ENCODE results near the gene PPP1R1B.

PPP1R1B gene

DNA sequence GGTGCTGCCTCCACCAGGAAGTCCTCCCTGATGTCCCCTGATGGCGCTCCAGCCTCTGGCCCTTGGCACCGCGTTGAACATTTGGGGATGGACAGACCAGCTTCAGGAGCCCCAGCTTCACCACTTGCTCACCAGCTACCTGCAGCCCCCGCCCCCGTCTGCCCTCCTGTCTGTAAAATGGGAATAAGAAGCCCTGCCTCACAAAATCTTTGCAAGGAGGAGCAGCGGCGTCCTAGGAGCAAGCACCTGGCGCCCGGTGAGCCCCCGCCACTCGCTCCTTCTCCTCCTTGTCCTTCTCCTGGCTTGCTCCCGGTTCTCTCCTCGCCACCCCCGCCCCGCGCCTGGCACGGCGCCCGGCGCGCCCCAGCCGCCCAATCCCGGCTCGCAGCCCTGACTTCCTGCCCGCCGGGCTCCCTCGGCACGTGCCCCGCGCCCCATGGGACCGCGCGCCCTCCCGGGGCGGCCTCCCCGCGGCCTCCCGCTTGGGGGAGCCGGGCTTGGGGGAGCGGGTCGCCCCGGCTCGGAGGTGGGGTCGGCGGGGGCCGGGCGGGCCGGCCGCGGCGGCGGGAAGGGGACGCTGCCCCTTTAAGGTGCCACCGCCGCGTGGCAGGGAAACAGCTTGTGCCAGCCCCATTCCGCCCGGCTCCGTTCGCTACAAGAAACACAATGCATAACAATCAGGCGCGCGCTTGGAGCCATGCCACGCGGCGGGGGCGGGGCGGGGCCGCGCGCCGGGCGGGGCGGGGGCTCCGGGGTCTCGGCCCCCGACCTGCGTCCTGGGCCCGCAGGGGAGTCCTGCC is 9.1 kb upstream of the PPP1R1B start:
- no peak for DNase-seq

DNA sequence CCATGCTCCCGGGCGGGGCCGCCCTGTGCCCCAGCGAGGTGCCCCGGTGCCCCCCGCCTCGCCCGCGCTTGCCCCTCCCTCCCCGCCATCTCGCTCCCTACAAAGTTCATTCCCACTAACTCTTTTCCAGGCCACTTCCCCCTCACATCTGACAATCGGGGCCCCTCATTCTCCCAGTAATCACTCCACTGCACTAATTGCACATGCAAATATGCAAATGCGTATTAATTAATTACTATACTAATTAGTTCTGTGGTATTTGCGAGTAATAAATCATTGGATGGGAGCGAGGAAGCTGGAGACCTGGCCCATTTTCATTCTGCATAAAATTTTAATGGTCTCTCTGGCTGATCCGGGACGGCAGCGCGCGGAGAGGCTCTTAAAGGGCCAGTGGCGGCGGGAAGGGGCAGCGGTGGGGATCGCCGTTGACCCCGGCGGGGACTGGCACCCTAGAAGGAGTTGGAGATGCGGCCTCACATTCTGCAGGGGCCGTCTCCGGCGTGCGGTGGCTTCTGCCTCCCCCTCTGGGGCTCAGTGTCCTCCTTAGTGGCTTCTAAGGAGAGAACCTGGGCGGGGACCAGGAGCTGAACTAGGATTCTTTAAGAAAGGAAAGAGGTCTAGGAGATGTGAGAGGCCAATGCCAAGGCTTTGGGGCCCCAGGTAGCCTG is 8.4 kb upstream of the PPP1R1B start:
- no peak for DNase-seq

DNA sequence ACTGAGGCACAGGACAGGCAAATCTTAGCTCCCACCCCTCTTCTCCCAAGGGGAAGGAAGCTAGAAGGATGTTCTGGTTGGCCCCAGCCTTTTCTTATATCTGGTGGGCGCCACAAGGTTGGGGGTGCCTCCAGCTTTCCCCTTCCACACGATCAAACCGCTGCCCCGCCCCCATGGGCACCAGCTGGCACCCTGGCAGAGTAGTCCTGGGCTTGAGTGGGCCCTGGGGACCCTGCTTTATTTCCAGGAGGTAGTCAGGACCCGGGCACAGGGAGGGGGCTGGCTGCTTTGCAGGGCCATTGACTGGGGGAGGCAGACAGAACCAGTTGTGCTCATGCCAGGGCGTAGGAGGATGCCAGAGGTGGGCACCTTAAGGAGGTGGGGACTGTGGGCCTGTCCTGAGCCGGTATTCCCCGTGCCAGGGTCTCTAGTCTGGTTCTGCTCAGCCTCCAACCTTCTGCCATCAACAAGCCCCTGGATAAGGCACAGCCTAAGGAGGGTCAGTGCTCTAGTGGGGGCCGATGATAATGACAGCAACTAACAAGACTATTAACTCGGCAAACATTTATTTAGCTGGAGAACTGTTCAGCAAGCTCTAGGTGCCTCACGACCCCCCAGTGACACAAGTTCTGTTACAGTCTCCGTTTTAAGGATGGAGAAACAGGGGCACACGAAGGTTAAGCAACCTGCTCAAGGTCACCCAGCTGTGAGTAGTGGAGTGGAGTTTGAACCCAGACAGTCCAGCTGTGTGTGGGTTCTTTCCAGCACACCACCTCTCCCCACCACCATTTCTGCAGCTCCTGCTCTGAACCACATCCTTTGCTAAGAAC is 7.6 kb upstream of the PPP1R1B start:
- no peak for DNase-seq

DNA sequence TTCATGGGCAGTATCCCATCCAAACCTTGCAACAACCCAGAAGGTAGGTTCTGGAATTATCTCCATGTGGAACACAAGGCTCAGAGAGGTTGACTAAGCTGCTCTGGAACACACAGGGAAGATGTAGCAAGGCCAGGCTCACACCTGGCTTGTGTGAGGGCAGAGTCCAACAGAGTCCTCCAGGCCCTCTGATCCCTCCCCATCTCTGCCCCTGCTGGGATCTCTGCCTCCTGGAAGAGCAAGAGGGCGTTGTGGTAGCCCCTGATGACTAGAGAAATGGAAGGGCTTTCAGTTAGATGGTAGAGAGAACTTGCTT is 7.0 kb upstream of the PPP1R1B start:
- DNase-seq, result no peak

DNA sequence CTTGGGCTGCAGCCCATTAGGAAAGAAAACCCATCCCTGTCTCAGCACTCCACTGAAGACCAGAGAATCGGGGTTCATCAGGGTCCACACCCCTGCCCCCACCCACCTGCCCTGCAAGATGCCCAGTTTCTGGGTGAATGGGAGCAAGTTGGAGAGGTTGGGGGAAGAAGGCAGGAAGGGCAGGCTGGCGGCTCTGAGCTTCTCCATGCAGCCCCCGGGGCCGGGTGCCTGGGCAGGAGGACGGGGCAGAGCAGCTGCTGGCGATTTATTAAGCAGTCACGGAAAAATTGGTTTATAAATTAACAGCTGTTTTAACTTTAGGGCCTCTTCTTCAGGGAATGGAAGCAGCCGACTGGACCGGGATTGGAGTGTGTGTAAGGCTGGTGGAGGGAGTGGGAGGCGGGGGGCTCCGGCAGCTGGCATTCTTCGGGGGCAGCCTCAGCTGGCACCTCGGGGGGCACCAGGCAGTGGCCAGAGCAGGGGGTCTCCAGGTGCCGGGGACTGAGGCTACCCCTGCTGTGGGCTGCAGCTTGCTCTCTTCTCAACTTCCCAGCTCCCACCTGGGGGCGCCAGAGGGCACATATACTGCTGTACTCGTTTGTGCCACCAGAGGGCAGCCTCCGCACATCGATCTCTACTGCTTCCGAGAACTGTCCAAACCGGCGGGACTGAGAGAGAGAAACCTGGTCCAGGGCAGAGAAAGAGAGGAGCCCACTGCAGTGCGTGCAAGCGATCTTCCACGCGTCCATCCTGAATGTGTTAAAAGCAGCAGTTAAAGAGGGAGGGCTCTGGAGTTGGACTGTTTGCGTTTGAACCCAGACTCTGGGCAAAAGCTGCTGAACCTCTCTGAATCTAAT is 5.0 kb upstream of the PPP1R1B start:
- peak; percentile 73 for DNase-seq

DNA sequence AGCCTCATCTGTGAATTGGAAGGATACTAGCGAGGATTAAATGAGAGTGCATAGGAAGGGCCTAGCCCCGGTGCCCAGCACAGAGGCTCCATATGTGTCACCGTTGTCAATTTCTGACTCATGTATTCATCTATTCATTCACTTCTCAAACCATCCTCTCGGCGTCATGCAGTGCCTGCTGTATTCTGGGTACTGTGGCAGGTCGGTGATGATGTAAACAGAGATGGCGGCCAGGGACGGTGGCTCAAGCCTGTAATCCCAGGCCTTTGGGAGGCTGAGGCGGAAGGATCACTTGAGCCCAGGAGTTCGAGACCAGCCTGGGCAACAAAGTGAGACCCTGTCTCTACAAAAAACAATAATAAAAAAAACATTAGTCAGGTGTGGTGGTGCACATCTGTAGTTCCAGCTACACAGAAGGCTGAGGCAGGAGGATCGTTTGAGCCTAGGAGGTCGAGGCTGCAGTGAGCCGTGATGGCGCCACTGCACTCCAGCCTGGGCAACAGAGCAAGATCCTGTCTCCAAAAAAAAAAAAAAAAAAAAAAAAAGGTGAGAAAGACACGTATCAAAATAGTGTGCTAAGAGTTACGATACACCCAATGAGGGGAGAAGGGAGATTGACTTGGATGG is 4.3 kb upstream of the PPP1R1B start:
- DNase-seq, result no peak

DNA sequence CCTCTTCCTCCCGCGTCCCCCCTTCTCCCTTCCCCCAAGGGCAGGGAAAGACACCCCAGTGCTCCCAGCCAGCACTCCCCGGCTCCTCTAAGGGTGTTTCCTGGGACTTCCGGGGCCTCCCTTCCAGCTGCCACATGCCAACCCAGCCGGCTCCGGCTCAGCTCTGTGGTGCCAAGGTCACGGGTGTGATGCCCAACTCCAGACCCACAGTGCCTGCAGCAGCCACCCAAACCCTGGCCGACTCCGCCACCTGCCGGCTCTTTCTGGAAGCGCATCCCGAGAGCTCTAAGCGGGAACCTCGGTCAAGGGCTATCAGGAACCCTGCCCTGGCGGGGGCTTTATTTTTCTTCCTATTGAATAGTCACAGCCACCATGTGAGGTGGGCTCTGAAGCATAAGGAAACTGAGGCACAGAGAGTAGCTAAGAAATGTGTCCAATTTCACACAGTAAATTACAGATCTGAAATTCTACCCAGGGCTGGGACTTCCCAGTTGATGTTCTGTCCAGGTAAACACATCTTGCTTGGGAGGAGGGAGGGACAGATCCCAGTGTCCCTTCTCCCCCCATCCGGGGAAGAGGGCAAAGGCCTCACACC is 3.3 kb upstream of the PPP1R1B start:
- peak; percentile 72 for DNase-seq

DNA sequence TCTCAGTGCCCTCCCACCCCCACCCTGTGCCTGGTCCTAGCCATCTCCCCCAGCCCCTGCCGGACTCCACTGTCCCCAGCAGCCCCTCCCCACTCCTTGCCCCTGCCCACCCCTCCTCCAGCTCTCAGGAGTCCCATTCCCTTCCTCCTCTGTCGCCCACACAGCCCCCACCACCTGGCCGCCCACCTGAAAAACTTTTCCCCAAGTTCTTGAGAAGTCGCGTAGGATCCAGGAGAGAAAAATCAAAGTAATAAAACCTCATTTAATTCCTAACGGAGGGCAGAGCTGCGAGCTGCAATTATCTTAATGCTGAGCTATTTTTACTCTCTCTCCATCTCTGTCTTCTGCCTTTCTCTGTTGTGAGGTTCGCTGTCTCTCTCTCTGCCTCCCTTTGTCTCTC is 2.4 kb upstream of the PPP1R1B start:
- DNase-seq, result no peak

DNA sequence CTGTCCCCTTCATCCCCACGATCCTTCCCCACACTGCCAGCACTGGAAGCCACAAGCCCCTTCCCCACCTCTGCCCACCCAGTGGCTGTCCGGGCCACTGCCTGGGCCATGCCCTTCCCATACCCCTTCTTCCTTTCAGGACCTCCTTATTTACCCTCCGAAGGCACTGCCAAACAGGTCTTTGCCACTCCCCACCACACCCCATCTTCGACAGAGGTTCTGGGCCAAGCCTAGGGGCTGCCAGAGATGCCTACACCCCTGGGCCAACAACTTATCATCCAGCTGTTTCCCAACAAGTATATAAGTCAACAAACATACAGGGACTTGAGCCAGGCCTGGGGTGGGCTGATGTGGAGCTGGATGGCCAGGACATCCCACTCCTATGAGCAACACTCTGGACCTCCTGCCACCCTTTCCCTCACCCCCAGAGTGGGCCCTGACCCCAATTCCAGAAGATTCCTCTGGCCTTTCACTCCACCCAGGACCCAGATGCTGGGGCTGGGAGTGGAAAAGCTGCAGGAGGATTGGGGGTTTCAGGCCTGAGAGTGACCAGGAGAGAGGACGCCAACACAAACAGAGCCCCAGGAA is 1.5 kb upstream of the PPP1R1B start:
- DNase-seq, result no peak

DNA sequence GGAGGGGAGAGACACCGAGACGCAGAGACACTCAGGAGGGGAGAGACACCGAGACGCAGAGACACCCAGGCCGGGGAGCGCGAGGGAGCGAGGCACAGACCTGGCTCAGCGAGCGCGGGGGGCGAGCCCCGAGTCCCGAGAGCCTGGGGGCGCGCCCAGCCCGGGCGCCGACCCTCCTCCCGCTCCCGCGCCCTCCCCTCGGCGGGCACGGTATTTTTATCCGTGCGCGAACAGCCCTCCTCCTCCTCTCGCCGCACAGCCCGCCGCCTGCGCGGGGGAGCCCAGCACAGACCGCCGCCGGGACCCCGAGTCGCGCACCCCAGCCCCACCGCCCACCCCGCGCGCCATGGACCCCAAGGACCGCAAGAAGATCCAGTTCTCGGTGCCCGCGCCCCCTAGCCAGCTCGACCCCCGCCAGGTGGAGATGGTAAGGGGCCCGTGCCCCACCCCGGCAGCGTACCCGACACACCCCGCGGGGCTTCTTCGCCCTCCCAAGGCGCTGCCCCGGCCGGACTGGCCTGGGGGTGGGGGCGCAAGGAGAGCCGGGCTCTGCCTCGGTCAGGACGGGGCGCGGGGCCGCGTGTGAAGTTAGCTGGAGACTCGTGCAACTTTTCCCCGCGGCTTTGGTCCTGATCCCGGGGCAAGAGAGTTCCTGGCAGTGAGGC is 427 bp downstream of the PPP1R1B start:
- no peak for DNase-seq

DNA sequence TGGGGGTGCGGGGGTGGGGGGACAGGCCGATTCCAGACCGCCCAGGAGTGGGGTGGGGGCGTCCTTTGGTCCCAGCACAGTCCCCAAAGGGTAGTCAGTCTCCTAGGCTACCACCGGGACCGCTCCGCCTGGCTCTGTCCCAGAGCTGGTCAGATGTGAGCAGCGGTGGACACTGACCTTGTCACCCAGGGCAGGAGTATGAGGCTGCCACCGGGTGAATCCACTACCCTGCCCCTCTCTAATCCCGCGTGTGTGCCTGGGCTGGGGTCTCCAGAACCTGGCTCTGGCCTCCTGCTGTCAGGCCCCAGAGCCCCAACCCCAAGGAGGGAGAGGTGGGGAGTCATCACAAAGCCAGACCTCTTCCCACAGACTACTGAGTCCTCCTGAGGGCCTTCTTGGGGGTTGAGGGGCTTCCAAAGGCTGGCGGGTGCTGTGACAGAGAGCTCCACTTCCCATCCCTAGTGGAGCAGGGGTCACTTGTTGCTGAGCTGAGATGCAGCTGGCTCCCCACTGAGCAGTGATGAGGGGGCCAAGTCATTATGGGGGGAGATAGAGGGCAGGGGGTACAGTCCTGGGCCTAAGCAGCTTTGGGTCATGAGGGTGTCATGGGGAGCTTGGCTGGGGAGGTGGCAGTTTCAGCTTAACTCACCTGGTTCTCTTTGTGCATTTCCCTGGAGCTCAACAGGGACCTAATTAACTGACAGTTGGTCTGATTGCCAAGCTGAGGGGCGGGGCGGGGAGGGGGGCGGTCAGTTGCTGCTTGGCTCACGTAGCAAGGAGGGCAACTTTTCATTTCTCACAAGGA is 1.2 kb downstream of the PPP1R1B start:
- no peak for DNase-seq

DNA sequence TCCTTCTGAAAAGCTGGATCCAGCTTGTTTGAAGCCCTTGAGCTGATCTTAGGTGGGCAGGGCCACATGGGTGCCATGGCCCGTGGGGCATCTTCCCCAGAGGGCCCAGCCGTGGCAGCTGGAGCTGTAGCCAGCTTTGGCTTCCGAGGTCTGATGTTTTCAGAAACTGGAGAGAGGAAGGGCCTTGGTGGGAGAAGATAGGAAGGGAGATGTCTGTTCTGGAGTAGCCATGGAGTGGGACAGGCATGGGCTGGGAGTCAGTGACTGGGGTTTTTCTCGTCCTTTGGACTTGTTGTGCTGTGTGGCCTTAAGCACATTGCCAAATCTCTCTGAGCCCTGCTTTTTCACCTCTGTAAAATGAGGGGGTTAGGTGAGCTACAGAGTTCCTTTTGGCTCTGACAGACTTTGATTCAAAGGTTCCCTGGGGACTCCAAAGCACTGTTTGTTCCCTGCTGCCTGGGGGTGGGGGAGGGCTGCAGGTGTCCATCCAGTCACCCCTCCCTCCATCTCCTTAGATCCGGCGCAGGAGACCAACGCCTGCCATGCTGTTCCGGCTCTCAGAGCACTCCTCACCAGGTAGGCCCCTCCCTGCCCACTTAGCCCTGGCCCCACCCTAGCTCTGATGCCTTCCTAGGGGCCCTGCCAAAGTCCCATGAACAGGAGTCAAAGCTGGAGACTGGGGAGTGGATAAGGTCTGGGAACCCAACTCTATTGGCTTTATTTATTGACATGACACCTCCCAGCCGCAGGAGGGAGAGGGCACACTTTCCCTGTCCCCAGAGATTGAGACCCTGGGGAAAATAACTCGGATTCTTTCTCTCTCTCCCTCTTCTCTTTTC is 2.1 kb downstream of the PPP1R1B start:
- no peak for DNase-seq

DNA sequence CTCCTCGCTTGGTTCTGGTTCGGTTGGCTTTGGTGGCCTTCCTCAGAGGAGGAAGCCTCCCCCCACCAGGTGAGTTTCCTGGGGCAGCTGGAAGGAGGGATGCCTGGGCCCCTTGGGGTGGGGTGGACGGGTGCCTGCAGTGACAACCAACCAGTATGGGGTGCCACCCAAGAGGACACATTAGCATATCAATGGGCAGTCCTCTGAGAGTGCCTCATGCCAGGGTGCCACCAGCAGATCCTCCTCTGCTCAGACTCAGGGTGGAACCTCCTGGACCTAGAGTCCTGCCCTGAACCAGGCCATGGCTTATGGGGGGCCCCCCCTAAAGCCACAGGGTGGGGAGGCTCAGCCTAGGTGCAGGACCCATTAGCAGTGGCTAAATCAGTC is 2.7 kb downstream of the PPP1R1B start:
- DNase-seq, result no peak

DNA sequence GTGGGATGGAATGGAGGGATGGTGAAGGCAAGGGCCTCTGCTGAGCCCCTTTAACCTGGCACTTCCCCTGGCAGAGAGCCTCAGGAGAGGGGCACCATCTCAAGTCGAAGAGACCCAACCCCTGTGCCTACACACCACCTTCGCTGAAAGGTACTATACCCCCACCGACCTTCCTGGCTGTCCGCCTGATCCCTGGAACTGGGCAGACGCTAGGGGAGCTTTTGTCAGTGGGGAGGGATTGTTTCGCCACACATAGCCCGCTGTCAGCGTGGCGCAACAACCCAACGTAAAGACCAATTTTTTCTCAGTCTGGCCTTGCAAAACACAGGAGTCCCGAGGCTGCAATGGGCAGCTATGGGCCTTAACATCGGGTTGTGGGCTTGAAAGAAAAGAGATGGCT is 3.1 kb downstream of the PPP1R1B start:
- peak; percentile 77 for DNase-seq

DNA sequence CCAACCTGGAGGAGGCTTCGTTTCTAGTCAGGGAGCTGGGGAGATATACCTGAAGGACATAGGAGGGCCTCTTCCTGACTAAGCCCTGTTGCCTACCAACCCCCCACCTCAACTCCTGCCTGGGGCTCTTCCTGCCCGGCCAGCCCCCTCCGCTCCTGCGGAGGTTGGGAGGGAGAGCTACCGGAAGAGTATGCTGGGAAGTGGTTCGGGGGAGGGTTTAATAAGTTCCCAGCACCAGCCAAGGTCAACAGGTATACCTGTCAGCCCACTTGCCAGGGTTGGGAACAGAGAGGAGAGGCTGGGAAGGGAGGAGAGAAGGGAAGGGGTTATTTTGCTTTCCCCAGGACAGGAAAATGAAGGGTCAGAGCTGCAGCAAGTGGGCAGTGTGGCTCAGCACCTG is 4.7 kb downstream of the PPP1R1B start:
- DNase-seq, result no peak

DNA sequence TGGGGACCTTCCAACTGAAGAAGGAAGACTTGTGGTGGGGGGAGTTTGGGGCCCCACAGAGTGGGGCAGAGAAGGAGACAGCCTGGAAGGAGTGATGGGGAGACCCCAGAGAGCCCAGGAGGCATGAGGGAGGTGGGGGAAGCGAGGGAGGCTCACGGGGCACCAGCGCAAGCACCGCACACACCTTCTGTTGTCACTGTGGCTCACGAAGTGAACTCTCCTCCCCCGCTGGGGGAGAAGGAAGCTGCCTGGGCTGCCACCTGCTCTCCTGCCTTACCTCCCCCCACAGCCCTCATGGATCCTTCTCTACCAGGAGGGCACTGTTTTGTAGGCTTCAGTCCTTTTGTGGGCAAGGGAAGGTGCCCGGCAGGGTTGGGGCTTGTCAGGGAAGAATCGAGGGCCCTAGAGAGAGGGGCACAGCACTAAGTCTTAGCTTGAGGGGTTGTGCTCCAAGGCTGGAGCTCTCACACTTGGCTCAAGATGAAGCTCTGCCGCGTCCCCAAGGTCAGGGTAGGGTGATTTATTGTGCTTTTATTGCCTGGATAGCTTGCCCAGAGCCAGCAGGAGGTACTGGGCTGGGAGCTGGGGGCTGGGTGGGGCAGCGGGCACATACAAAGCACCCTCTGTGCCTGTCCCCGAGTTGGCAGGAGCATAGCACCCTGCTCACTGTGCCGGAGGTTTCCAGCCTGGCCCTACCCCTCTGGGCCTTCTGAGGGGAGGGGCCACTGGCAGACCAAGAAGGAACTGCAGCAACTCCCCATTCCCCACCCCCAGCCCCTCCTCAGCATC is 5.6 kb downstream of the PPP1R1B start:
- DNase-seq, result no peak

DNA sequence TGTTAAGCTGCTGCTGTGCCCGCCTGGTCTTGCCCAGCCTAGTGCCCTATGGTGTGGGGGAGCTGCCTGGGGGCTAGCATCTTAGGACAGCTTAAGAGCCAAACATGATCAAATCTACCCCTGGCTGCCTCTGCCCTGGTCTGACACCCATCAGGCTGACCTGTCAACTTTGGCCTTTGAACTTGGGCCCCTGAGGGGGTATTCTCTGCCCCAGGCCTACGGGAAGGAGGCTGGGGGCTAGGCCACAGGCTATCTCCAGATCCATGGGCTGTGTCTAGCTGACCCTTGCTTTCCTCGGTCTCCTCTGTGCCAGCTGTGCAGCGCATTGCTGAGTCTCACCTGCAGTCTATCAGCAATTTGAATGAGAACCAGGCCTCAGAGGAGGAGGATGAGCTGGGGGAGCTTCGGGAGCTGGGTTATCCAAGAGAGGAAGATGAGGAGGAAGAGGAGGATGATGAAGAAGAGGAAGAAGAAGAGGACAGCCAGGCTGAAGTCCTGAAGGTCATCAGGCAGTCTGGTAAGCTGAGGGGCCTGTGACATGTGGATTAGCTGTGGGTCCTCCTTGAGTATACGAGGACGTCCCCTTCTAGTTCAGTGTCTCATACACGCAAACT is 6.9 kb downstream of the PPP1R1B start:
- no peak for DNase-seq

DNA sequence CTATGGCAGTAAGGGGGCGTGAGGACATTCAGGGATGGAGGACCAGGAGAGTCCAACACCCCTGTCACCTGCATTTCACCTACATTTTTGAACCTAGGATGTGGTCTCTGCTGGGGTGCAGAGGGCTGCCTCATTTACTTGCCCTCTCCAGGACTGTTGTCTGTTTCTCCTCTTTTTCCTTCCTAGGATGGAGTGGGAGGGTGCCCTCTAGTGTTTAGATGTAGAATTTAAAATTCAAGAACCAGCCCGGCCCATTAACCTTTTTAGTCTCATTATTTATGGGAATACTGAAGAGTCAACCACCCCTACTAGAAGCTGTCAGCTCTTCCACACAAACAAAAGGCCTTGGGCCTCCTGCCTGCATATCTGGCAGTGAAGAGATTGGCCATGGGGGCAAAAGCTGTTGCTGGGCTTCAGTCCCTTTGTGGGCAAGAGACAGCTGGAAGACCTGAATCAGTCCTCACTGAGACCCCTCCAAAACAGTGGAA is 7.7 kb downstream of the PPP1R1B start:
- DNase-seq, result peak; percentile 45

All from inflammatory macrophage treated with lipopolysaccharide for 4 hours (primary cell).